ENCODE data around the gene SLX4IP.

DNA sequence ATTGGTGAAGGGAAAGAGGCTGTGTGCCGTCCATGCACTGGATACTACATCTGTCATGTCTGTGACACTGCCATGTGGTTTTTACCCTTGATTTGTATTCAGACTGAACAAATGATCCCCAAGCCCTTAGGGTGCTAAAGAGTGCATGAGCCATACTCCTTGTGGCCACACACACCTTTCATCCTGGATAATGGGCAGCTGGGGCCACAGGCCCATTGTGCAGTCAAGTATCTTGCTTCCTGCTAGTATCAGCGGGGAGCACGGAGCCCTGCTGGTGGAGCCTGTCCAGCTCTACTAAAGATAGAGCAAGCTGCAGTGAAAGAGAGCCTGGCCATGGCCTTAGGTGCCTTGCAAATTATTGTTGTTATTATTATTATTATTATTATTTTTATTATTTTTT lies 75.1 kb downstream of the SLX4IP start:
- TF ChIP-seq, protein P1, sequence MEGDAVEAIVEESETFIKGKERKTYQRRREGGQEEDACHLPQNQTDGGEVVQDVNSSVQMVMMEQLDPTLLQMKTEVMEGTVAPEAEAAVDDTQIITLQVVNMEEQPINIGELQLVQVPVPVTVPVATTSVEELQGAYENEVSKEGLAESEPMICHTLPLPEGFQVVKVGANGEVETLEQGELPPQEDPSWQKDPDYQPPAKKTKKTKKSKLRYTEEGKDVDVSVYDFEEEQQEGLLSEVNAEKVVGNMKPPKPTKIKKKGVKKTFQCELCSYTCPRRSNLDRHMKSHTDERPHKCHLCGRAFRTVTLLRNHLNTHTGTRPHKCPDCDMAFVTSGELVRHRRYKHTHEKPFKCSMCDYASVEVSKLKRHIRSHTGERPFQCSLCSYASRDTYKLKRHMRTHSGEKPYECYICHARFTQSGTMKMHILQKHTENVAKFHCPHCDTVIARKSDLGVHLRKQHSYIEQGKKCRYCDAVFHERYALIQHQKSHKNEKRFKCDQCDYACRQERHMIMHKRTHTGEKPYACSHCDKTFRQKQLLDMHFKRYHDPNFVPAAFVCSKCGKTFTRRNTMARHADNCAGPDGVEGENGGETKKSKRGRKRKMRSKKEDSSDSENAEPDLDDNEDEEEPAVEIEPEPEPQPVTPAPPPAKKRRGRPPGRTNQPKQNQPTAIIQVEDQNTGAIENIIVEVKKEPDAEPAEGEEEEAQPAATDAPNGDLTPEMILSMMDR (IDR thresholded peaks at IDR 0.05): no peak
- TF ChIP-seq POLR2A (IDR thresholded peaks at IDR 0.05): no peak

Measured in adrenal gland (tissue), 5 donors.